ENCODE results near the gene LRIG2. TPM values are rescaled to one million over a fixed set of nuclear protein-coding genes. Genes with fewer than 3 reads are reported as not detected.

LRIG2 gene
- total and polyA plus RNA-seq, 9 of the 15 experiments (the other 6 are each of a cell fraction or from before 2014, with no cell fraction given) = 1.8 to 28.1 (median 11.5) TPM

- TF ChIP-seq XRCC5 (IDR thresholded peaks at IDR 0.05; ENCODE audit: low read depth, low read length) (no peak), ELF2 (CRISPR knock-in tag; IDR thresholded peaks at IDR 0.05) (no peak), TAL1 (IDR thresholded peaks at IDR 0.05) (peak; percentile 71), MLX (CRISPR knock-in tag; conservative IDR thresholded peaks at IDR 0.05) (no peak), RAD21 (CRISPR knock-in tag; conservative IDR thresholded peaks at IDR 0.05 in 1 of 2, IDR thresholded peaks at IDR 0.05 in 1 of 2) (peak; percentile 25 to 32; a peak in 3 of 4 replicates), MAFF (IDR thresholded peaks at IDR 0.05; ENCODE audit: low read length) (peak; percentile 99), TRIM28 (IDR thresholded peaks at IDR 0.05) (0 out of 2 replicates have a peak, but pooled peaks have one; percentile 43), ARID2 (IDR thresholded peaks at IDR 0.05) (no peak), FOS (IDR thresholded peaks at IDR 0.05; ENCODE audit: extremely low read depth, insufficient read length) (peak; percentile 32)
- TF ChIP-seq, protein P1, sequence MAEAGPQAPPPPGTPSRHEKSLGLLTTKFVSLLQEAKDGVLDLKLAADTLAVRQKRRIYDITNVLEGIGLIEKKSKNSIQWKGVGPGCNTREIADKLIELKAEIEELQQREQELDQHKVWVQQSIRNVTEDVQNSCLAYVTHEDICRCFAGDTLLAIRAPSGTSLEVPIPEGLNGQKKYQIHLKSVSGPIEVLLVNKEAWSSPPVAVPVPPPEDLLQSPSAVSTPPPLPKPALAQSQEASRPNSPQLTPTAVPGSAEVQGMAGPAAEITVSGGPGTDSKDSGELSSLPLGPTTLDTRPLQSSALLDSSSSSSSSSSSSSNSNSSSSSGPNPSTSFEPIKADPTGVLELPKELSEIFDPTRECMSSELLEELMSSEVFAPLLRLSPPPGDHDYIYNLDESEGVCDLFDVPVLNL (CRISPR knock-in tag; IDR thresholded peaks at IDR 0.05; ENCODE audit: low read depth) = no peak
- TF ChIP-seq, protein P2, sequence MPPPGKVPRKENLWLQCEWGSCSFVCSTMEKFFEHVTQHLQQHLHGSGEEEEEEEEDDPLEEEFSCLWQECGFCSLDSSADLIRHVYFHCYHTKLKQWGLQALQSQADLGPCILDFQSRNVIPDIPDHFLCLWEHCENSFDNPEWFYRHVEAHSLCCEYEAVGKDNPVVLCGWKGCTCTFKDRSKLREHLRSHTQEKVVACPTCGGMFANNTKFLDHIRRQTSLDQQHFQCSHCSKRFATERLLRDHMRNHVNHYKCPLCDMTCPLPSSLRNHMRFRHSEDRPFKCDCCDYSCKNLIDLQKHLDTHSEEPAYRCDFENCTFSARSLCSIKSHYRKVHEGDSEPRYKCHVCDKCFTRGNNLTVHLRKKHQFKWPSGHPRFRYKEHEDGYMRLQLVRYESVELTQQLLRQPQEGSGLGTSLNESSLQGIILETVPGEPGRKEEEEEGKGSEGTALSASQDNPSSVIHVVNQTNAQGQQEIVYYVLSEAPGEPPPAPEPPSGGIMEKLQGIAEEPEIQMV (tag; conservative IDR thresholded peaks at IDR 0.05; ENCODE audit: low read depth) = no peak
- TF ChIP-seq, protein P3, sequence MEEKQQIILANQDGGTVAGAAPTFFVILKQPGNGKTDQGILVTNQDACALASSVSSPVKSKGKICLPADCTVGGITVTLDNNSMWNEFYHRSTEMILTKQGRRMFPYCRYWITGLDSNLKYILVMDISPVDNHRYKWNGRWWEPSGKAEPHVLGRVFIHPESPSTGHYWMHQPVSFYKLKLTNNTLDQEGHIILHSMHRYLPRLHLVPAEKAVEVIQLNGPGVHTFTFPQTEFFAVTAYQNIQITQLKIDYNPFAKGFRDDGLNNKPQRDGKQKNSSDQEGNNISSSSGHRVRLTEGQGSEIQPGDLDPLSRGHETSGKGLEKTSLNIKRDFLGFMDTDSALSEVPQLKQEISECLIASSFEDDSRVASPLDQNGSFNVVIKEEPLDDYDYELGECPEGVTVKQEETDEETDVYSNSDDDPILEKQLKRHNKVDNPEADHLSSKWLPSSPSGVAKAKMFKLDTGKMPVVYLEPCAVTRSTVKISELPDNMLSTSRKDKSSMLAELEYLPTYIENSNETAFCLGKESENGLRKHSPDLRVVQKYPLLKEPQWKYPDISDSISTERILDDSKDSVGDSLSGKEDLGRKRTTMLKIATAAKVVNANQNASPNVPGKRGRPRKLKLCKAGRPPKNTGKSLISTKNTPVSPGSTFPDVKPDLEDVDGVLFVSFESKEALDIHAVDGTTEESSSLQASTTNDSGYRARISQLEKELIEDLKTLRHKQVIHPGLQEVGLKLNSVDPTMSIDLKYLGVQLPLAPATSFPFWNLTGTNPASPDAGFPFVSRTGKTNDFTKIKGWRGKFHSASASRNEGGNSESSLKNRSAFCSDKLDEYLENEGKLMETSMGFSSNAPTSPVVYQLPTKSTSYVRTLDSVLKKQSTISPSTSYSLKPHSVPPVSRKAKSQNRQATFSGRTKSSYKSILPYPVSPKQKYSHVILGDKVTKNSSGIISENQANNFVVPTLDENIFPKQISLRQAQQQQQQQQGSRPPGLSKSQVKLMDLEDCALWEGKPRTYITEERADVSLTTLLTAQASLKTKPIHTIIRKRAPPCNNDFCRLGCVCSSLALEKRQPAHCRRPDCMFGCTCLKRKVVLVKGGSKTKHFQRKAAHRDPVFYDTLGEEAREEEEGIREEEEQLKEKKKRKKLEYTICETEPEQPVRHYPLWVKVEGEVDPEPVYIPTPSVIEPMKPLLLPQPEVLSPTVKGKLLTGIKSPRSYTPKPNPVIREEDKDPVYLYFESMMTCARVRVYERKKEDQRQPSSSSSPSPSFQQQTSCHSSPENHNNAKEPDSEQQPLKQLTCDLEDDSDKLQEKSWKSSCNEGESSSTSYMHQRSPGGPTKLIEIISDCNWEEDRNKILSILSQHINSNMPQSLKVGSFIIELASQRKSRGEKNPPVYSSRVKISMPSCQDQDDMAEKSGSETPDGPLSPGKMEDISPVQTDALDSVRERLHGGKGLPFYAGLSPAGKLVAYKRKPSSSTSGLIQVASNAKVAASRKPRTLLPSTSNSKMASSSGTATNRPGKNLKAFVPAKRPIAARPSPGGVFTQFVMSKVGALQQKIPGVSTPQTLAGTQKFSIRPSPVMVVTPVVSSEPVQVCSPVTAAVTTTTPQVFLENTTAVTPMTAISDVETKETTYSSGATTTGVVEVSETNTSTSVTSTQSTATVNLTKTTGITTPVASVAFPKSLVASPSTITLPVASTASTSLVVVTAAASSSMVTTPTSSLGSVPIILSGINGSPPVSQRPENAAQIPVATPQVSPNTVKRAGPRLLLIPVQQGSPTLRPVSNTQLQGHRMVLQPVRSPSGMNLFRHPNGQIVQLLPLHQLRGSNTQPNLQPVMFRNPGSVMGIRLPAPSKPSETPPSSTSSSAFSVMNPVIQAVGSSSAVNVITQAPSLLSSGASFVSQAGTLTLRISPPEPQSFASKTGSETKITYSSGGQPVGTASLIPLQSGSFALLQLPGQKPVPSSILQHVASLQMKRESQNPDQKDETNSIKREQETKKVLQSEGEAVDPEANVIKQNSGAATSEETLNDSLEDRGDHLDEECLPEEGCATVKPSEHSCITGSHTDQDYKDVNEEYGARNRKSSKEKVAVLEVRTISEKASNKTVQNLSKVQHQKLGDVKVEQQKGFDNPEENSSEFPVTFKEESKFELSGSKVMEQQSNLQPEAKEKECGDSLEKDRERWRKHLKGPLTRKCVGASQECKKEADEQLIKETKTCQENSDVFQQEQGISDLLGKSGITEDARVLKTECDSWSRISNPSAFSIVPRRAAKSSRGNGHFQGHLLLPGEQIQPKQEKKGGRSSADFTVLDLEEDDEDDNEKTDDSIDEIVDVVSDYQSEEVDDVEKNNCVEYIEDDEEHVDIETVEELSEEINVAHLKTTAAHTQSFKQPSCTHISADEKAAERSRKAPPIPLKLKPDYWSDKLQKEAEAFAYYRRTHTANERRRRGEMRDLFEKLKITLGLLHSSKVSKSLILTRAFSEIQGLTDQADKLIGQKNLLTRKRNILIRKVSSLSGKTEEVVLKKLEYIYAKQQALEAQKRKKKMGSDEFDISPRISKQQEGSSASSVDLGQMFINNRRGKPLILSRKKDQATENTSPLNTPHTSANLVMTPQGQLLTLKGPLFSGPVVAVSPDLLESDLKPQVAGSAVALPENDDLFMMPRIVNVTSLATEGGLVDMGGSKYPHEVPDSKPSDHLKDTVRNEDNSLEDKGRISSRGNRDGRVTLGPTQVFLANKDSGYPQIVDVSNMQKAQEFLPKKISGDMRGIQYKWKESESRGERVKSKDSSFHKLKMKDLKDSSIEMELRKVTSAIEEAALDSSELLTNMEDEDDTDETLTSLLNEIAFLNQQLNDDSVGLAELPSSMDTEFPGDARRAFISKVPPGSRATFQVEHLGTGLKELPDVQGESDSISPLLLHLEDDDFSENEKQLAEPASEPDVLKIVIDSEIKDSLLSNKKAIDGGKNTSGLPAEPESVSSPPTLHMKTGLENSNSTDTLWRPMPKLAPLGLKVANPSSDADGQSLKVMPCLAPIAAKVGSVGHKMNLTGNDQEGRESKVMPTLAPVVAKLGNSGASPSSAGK (IDR thresholded peaks at IDR 0.05) = no peak
Measured at GRCh38 chr1:113141650-113142473, 68.9 kb downstream of the LRIG2 start (continued).
